HCT116 (cell line): ENCODE data around the gene KIAA1328. TPM values are rescaled to one million over a fixed set of nuclear protein-coding genes. Genes with fewer than 3 reads are reported as not detected.

Experiments used
- ATAC-seq: fragments of 200-7000 bp; cut with Tn5 transposase; 2 replicates; pipeline ENCODE4 v1.9.1; 2020; ENCODE audit warnings: mild to moderate bottlenecking, moderate library complexity
- BruUV-seq: library from RNA; stranded (reverse); fragments of 400-500 nt; replicated peaks from 2 replicates; lab custom pipeline; 2021; lab: Mats Ljungman, UMichigan
- CTCF ChIA-PET: fragments of 300-600 bp; sonication (Branson Sonifier 250); formaldehyde crosslinking; loops from one replicate; lab custom pipeline; 2021; ENCODE audit warnings: antibody characterized with exemption; lab: Charles Lee
- POLR2A ChIA-PET: fragments of 300-600, 350-600 bp; sonication (Branson Sonifier 250); formaldehyde crosslinking; loops from one replicate; lab custom pipeline; 2021; ENCODE audit warnings: antibody characterized with exemption; lab: Charles Lee
- RAD21 ChIA-PET, 2 experiments: fragments of 300-600 bp; sonication (Branson Sonifier 250); formaldehyde crosslinking; loops; one replicate each; lab custom pipeline; 2023; ENCODE audit warnings: low total read pairs in 2 of 2; ENCODE audit not compliant: uncharacterized antibody in 2 of 2, unreplicated experiment in 2 of 2, low non-redundant PET in 1 of 2; lab: Charles Lee
- DNase-seq: peaks from one replicate; pipeline ENCODE4 v3.0.0-alpha.2; 2010; ENCODE audit warnings: low read depth, low spot score
- H2AFZ ChIP-seq: fragments of 200-600 bp; shearing (Covaris generic), sonication (generic); 2 replicates; pipeline ENCODE4 v1.6.1; 2017; ENCODE audit warnings: low read depth, mixed run types, mixed read lengths, antibody characterized with exemption, low read length; ENCODE audit not compliant: poor library complexity, severe bottlenecking
- H3K27ac ChIP-seq: 2 replicates; pipeline ENCODE4 v1.5.1; 2012; ENCODE audit warnings: low read depth, low read length
- H3K27me3 ChIP-seq: fragments of 200-600 bp; sonication (generic); 2 replicates; pipeline ENCODE4 v1.6.1; 2016; ENCODE audit warnings: mixed run types, low read length, mixed read lengths; ENCODE audit not compliant: insufficient read depth
- H3K36me3 ChIP-seq, 2 experiments: fragments of 200-500 bp in 1 of 2; fragments of 200-600 bp in 1 of 2; sonication (Bioruptor generic) in 1 of 2; sonication (generic) in 1 of 2; 2 replicates each; pipeline versions ENCODE4 v1.5.1 to v1.6.1; 2014 to 2016; ENCODE audit warnings: low read length in 2 of 2, inconsistent platforms in 1 of 2, mixed read lengths in 1 of 2, mixed run types in 1 of 2; ENCODE audit not compliant: insufficient read depth in 2 of 2, control insufficient read depth in 1 of 2
- H3K4me1 ChIP-seq, 2 experiments: fragments of 200-600 bp in 1 of 2; sonication (generic) in 1 of 2; 2 replicates each; pipeline versions ENCODE4 v1.5.1 to v1.6.1; 2012 to 2017; ENCODE audit warnings: low read length in 2 of 2, inconsistent platforms in 1 of 2, mild to moderate bottlenecking in 1 of 2, mixed read lengths in 1 of 2, mixed run types in 1 of 2, moderate library complexity in 1 of 2; ENCODE audit not compliant: insufficient read depth in 2 of 2, control insufficient read depth in 1 of 2
- H3K4me2 ChIP-seq: fragments of 200-600 bp; sonication (generic); 2 replicates; pipeline ENCODE4 v1.6.1; 2017; ENCODE audit warnings: mixed run types, low read length, mixed read lengths
- H3K4me3 ChIP-seq, 2 experiments: fragments of 200-600 bp in 1 of 2; sonication (generic) in 1 of 2; replicated peaks in 1 of 2; 2 replicates each; pipeline ENCODE4 v1.5.1; 2011 to 2016; ENCODE audit warnings: low read length in 2 of 2, control low read depth in 1 of 2, low read depth in 1 of 2, mild to moderate bottlenecking in 1 of 2, mixed read lengths in 1 of 2, mixed run types in 1 of 2
- H3K79me2 ChIP-seq: fragments of 200-600 bp; sonication (generic); 2 replicates; pipeline ENCODE4 v1.6.1; 2017; ENCODE audit warnings: mild to moderate bottlenecking, mixed run types, low read length, moderate library complexity, mixed read lengths; ENCODE audit not compliant: insufficient read depth
- H3K9ac ChIP-seq: fragments of 200-600 bp; sonication (generic); 2 replicates; pipeline ENCODE4 v1.6.1; 2016; ENCODE audit warnings: low read length, mixed read lengths
- H3K9me2 ChIP-seq: fragments of 200-600 bp; sonication (generic), shearing (Covaris generic); 2 replicates; pipeline ENCODE4 v1.6.1; 2017; ENCODE audit warnings: mixed run types, mild to moderate bottlenecking, moderate library complexity; ENCODE audit not compliant: insufficient read depth
- H3K9me3 ChIP-seq, 2 experiments: fragments of 200-500 bp in 1 of 2; fragments of 200-600 bp in 1 of 2; sonication (Bioruptor generic) in 1 of 2; sonication (generic) in 1 of 2; 2 replicates each; pipeline ENCODE4 v1.6.1; 2014 to 2017; ENCODE audit warnings: low read length in 2 of 2, mixed read lengths in 2 of 2, inconsistent platforms in 1 of 2, low read depth in 1 of 2, mild to moderate bottlenecking in 1 of 2, mixed run types in 1 of 2, moderate library complexity in 1 of 2; ENCODE audit not compliant: control insufficient read depth in 1 of 2, insufficient read depth in 1 of 2
- H4K20me1 ChIP-seq: fragments of 200-600 bp; sonication (generic), shearing (Covaris generic); 2 replicates; pipeline ENCODE4 v1.6.1; 2017; ENCODE audit warnings: mixed run types, mild to moderate bottlenecking, moderate library complexity; ENCODE audit not compliant: insufficient read depth
- CBX3 ChIP-seq: IDR thresholded peaks from 2 replicates; pipeline ENCODE4 v1.6.1; 2012; ENCODE audit warnings: low read depth
- EGR1 ChIP-seq: IDR thresholded peaks from 2 replicates; pipeline ENCODE4 v1.6.1; 2012; ENCODE audit warnings: low read depth
- ELF1 ChIP-seq: IDR thresholded peaks from 2 replicates; pipeline ENCODE4 v1.6.1; 2012; ENCODE audit warnings: low read depth, borderline replicate concordance
- FOSL1 ChIP-seq: IDR thresholded peaks from 2 replicates; pipeline ENCODE4 v1.6.1; 2012; ENCODE audit warnings: low read depth
- JUND ChIP-seq: IDR thresholded peaks from 2 replicates; pipeline ENCODE4 v1.6.1; 2012
- POLR2A ChIP-seq: IDR thresholded peaks from 2 replicates; pipeline ENCODE4 v1.7.0; 2011; ENCODE audit warnings: borderline replicate concordance; ENCODE audit not compliant: insufficient read depth, insufficient read length; ENCODE audit errors: extremely low read depth
- POLR2AphosphoS5 ChIP-seq: IDR thresholded peaks from 2 replicates; pipeline ENCODE4 v1.6.1; 2011; ENCODE audit warnings: mild to moderate bottlenecking, low read depth, low read length, moderate library complexity
- RAD21 ChIP-seq: IDR thresholded peaks from 2 replicates; pipeline ENCODE4 v1.6.1; 2012; ENCODE audit warnings: low read depth, mild to moderate bottlenecking
- SIN3A ChIP-seq: IDR thresholded peaks from 2 replicates; pipeline ENCODE4 v1.6.1; 2012; ENCODE audit warnings: low read depth
- SP1 ChIP-seq: IDR thresholded peaks from 2 replicates; pipeline ENCODE4 v1.6.1; 2012; ENCODE audit warnings: low read depth
- TCF7L2 ChIP-seq: IDR thresholded peaks from 2 replicates; pipeline ENCODE4 v1.7.0; 2011; ENCODE audit warnings: borderline replicate concordance, inconsistent platforms; ENCODE audit not compliant: insufficient read depth, insufficient read length; ENCODE audit errors: extremely low read depth
- YY1 ChIP-seq: IDR thresholded peaks from 2 replicates; pipeline ENCODE4 v1.6.1; 2011; ENCODE audit warnings: low read length, low read depth, moderate library complexity, mild to moderate bottlenecking; ENCODE audit not compliant: insufficient replicate concordance; ENCODE audit errors: extremely low read depth
- ZFX ChIP-seq: fragments of 450-650 bp; IDR thresholded peaks from 2 replicates; pipeline ENCODE4 v1.6.1; 2017
- intact Hi-C: fragments of 100-400 bp; cut with micrococcal nuclease; formaldehyde crosslinking; loops from 2 replicates; pipeline ENCODE4 v1.10.0; 2022
- total RNA-seq: library from RNA; stranded (reverse); gene quantifications from one replicate; pipeline ENCODE4 v1.2.1, GENCODE V29; 2021; ENCODE audit not compliant: unreplicated experiment
- TF ChIP-seq, protein P1 (sequence below): IDR thresholded peaks from 2 replicates; pipeline ENCODE4 v1.6.1; 2012
- TF ChIP-seq, protein P2 (sequence below): IDR thresholded peaks from 2 replicates; pipeline ENCODE4 v1.6.1; 2011; ENCODE audit warnings: mild to moderate bottlenecking, low read length, moderate library complexity; ENCODE audit not compliant: insufficient replicate concordance; ENCODE audit errors: extremely low read depth
- TF ChIP-seq, protein P3 (sequence below), 3 experiments: fragments of 200-600 bp in 1 of 3; sonication (generic) in 1 of 3; IDR thresholded peaks in 2 of 3; conservative IDR thresholded peaks in 1 of 3; 2 replicates each; pipeline ENCODE4 v1.5.1; 2012 to 2017; ENCODE audit warnings: low read depth in 2 of 3, low read length in 2 of 3, antibody characterized with exemption in 1 of 3, borderline replicate concordance in 1 of 3, control low read depth in 1 of 3, mild to moderate bottlenecking in 1 of 3, mixed read lengths in 1 of 3, mixed run types in 1 of 3, moderate library complexity in 1 of 3; ENCODE audit not compliant: insufficient read depth in 1 of 3
- TF ChIP-seq, protein P4 (sequence below): IDR thresholded peaks from 2 replicates; pipeline ENCODE4 v1.6.1; 2012

KIAA1328 gene
- total RNA-seq, 1 experiment from 2014 or later = 5.2 TPM

DNA sequence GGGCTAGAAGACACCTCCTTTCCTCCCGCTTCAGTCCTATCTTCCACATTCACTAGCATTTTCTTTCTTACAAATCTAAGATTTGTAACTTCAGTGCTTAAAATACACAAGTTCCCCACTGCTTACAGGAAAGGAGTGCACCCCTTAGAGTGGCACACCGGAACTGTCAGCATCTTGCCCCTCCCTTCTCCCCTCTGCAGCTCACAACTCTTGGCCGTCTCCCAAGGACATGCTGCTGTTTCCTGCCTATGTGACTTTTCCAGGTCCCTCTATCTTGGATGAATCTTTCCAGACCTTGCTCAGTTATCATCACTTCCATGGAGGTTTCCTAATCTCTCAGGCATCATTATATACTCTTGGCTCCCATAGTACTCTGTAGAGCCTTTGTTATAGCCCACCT lies 401.8 kb downstream of the KIAA1328 start:
- Histone ChIP-seq H3K4me3 (no peak overlapping the region), H2AFZ (no peak overlapping the region), H3K4me2 (no peak overlapping the region), H3K4me1 (no peaks in the 10 kb centered on the region), H3K27me3 (no peaks in the 10 kb centered on the region), H3K27ac (no peak overlapping the region), H3K36me3 (no peaks in the 10 kb centered on the region), H3K9ac (no peak overlapping the region), H4K20me1 (no peaks in the 10 kb centered on the region), H3K9me3 (no peaks in the 10 kb centered on the region), H3K9me2 (no peaks in the 10 kb centered on the region), H3K79me2 (no peaks in the 10 kb centered on the region)
- ChIA-PET CTCF (no interaction called here), POLR2A (no interaction called here), RAD21 (no interaction called here)
- no peak for DNase-seq
- intact Hi-C loops = no loop called here
- no peak for ATAC-seq
- BruUV-seq = no TSS peak
- TF ChIP-seq ZFX (no peak), RAD21 (no peak), ELF1 (no peak), POLR2AphosphoS5 (no peak), FOSL1 (no peak), TCF7L2 (no peak), JUND (no peak)
- TF ChIP-seq, protein P1, sequence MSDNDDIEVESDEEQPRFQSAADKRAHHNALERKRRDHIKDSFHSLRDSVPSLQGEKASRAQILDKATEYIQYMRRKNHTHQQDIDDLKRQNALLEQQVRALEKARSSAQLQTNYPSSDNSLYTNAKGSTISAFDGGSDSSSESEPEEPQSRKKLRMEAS = no peak
- TF ChIP-seq, protein P2, sequence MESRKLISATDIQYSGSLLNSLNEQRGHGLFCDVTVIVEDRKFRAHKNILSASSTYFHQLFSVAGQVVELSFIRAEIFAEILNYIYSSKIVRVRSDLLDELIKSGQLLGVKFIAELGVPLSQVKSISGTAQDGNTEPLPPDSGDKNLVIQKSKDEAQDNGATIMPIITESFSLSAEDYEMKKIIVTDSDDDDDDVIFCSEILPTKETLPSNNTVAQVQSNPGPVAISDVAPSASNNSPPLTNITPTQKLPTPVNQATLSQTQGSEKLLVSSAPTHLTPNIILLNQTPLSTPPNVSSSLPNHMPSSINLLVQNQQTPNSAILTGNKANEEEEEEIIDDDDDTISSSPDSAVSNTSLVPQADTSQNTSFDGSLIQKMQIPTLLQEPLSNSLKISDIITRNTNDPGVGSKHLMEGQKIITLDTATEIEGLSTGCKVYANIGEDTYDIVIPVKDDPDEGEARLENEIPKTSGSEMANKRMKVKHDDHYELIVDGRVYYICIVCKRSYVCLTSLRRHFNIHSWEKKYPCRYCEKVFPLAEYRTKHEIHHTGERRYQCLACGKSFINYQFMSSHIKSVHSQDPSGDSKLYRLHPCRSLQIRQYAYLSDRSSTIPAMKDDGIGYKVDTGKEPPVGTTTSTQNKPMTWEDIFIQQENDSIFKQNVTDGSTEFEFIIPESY = no peak

DNA sequence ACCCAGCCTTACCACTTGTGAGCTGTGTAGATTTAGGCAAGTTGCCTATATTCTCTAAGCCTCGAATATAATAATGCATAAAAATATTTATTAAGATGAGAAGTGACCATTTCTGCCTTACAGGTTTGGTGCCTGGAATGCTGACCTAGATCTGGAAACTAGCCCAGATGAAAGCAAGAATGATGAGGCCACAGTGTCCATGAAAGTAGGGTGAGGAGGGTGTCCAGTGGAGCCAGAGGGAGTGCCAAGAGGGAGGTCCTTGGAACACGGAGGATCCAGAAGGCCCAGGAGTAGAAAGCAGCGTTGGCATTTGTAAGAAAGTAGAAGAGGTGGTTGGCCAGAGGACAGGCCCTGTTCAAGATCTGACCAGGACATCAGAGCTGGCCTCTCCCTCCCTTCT lies 402.3 kb downstream of the KIAA1328 start:
- no peak overlapping the region for H3K4me2 ChIP-seq
- H3K4me1 ChIP-seq = no peaks in the 10 kb centered on the region
- DNase-seq (no peak), ATAC-seq (no peak)
- ChIA-PET RAD21 (no interaction called here), POLR2A (no interaction called here), CTCF (no interaction called here)
- no peak overlapping the region for H3K9ac ChIP-seq
- H3K9me3 ChIP-seq = no peaks in the 10 kb centered on the region
- no peaks in the 10 kb centered on the region for H3K36me3 ChIP-seq
- H2AFZ ChIP-seq = no peak overlapping the region
- H3K27me3 ChIP-seq = no peaks in the 10 kb centered on the region
- BruUV-seq = no TSS peak
- intact Hi-C loops = no loop called here
- H3K9me2 ChIP-seq = no peaks in the 10 kb centered on the region
- H3K79me2 ChIP-seq = no peaks in the 10 kb centered on the region
- H4K20me1 ChIP-seq = no peaks in the 10 kb centered on the region
- H3K27ac ChIP-seq = no peak overlapping the region
- H3K4me3 ChIP-seq = no peak overlapping the region
- TF ChIP-seq, protein P3, sequence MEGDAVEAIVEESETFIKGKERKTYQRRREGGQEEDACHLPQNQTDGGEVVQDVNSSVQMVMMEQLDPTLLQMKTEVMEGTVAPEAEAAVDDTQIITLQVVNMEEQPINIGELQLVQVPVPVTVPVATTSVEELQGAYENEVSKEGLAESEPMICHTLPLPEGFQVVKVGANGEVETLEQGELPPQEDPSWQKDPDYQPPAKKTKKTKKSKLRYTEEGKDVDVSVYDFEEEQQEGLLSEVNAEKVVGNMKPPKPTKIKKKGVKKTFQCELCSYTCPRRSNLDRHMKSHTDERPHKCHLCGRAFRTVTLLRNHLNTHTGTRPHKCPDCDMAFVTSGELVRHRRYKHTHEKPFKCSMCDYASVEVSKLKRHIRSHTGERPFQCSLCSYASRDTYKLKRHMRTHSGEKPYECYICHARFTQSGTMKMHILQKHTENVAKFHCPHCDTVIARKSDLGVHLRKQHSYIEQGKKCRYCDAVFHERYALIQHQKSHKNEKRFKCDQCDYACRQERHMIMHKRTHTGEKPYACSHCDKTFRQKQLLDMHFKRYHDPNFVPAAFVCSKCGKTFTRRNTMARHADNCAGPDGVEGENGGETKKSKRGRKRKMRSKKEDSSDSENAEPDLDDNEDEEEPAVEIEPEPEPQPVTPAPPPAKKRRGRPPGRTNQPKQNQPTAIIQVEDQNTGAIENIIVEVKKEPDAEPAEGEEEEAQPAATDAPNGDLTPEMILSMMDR (IDR thresholded peaks at IDR 0.05 in 2 of 3, conservative IDR thresholded peaks at IDR 0.05 in 1 of 3; ENCODE audit: borderline replicate concordance in 1 of 3, insufficient read depth in 1 of 3, low read depth in 2 of 3, low read length in 2 of 3) = no peak
- TF ChIP-seq POLR2A (no peak), ZFX (no peak), CBX3 (no peak), EGR1 (no peak), RAD21 (no peak), SIN3A (no peak), FOSL1 (no peak), ELF1 (no peak), YY1 (no peak), POLR2AphosphoS5 (no peak), TCF7L2 (no peak), SP1 (no peak)
- TF ChIP-seq, protein P1 = no peak
- TF ChIP-seq, protein P4, sequence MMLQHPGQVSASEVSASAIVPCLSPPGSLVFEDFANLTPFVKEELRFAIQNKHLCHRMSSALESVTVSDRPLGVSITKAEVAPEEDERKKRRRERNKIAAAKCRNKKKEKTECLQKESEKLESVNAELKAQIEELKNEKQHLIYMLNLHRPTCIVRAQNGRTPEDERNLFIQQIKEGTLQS = no peak
